Upper lobe of right lung (tissue), 1 donor: ENCODE measurements around the gene CLDN15. TPM values are rescaled to one million over a fixed set of nuclear protein-coding genes. Genes with fewer than 3 reads are reported as not detected.
"Not testable (repeated sequence)": the region's sequence is repeated elsewhere in the genome, so short reads cannot be mapped to it uniquely, and the experiment has no call there.

Experiments used
- ATAC-seq: fragments of 200-7000 bp; cut with Tn5 transposase; one replicate; pipeline ENCODE4 v1.9.1; 2020; ENCODE audit warnings: mild to moderate bottlenecking, moderate library complexity
- DNase-seq: peaks from one replicate; pipeline ENCODE4 v3.0.0-alpha.2; 2020
- H3K27ac ChIP-seq: fragments of 200-600 bp; one replicate; pipeline ENCODE4 v1.8.0; 2022
- H3K27me3 ChIP-seq: fragments of 200-600 bp; one replicate; pipeline ENCODE4 v1.8.0; 2022; ENCODE audit warnings: mild to moderate bottlenecking
- H3K36me3 ChIP-seq: fragments of 200-600 bp; one replicate; pipeline ENCODE4 v1.8.0; 2022
- H3K4me1 ChIP-seq: fragments of 200-600 bp; one replicate; pipeline ENCODE4 v1.8.0; 2022
- H3K4me3 ChIP-seq: fragments of 200-600 bp; one replicate; pipeline ENCODE4 v1.8.0; 2022; ENCODE audit warnings: mild to moderate bottlenecking
- H3K9me3 ChIP-seq: fragments of 200-600 bp; one replicate; pipeline ENCODE4 v1.8.0; 2022
- CTCF ChIP-seq: fragments of 200-600 bp; IDR thresholded peaks from one replicate; pipeline ENCODE4 v1.8.0; 2022; ENCODE audit warnings: antibody characterized with exemption
- intact Hi-C: fragments of 100-400 bp; cut with DNase I; formaldehyde crosslinking; loops from one replicate; pipeline ENCODE4 v1.11.0; 2022
- total RNA-seq: library from RNA; stranded (reverse); fragmentation: NEBNext Ultra II Directional; extraction: Animal tissue kit (Norgen Biotek cat#: 25700); gene quantifications from one replicate; pipeline ENCODE4 v1.2.1, GENCODE V29; 2021
- donor health status: DM: no; HTN: yes; CAD: no; lungs with severe emphysema.

The CLDN15 gene
- total RNA-seq, 1 donor from 2014 or later, result 17.7 TPM

- no peak overlapping the region for H3K4me3 ChIP-seq
- no peaks in the 10 kb centered on the region for H3K9me3 ChIP-seq
- intact Hi-C loops, result no loop called here
- ATAC-seq (no peak), DNase-seq (no peak)
- no peak for TF ChIP-seq CTCF
- no peaks in the 10 kb centered on the region for H3K4me1 ChIP-seq
- H3K36me3 ChIP-seq, result peaks cover 47% of the 10 kb centered on the region
- H3K27me3 ChIP-seq, result peaks cover 10% of the 10 kb centered on the region
- H3K27ac ChIP-seq, result no peak overlapping the region
These were observed 30.1 kb downstream of the CLDN15 start for GRCh38 chr7:101207459-101207858.

- Histone ChIP-seq H3K9me3 (no peaks in the 10 kb centered on the region), H3K27me3 (peaks cover 18% of the 10 kb centered on the region), H3K4me3 (no peak overlapping the region), H3K4me1 (peaks cover 6% of the 10 kb centered on the region), H3K27ac (no peak overlapping the region), H3K36me3 (peaks cover 42% of the 10 kb centered on the region)
- DNase-seq (no peak), ATAC-seq (no peak)
- TF ChIP-seq CTCF, result no peak
- intact Hi-C loops, result no loop called here
These were observed 30.9 kb downstream of the CLDN15 start for GRCh38 chr7:101206665-101207042.

GRCh38 chr7:101205901-101206664 lies 31.5 kb downstream of the CLDN15 start:
- intact Hi-C loops, result no loop called here
- TF ChIP-seq CTCF, result no peak
- no peak for DNase-seq
- peaks cover 36% of the 10 kb centered on the region for H3K36me3 ChIP-seq
- H3K27me3 ChIP-seq, result peaks cover 23% of the 10 kb centered on the region
- H3K9me3 ChIP-seq, result no peaks in the 10 kb centered on the region
- no peak overlapping the region for H3K27ac ChIP-seq
- no peak overlapping the region for H3K4me3 ChIP-seq
- ATAC-seq, result no peak
- H3K4me1 ChIP-seq, result peaks cover 6% of the 10 kb centered on the region

GRCh38 chr7:101203740-101204738 lies 33.6 kb downstream of the CLDN15 start:
- intact Hi-C loops, H3K9me3 ChIP-seq, ATAC-seq, H3K27ac ChIP-seq, H3K4me1 ChIP-seq, DNase-seq, H3K4me3 ChIP-seq: not testable (repeated sequence)
- H3K36me3 ChIP-seq, result peaks cover 16% of the 10 kb centered on the region
- peaks cover 41% of the 10 kb centered on the region for H3K27me3 ChIP-seq

GRCh38 chr7:101202603-101202918 lies 35.0 kb downstream of the CLDN15 start:
- Histone ChIP-seq H3K4me3 (no peak overlapping the region), H3K27me3 (peaks cover 48% of the 10 kb centered on the region), H3K9me3 (no peaks in the 10 kb centered on the region), H3K27ac (no peak overlapping the region), H3K4me1 (peaks cover 6% of the 10 kb centered on the region), H3K36me3 (peaks cover 4% of the 10 kb centered on the region)
- TF ChIP-seq CTCF, result no peak
- no peak for ATAC-seq
- DNase-seq, result no peak
- intact Hi-C loops, result no loop called here
